Measurements from ENCODE around the gene VPS26B.
"Not testable (repeated sequence)": the region's sequence is repeated elsewhere in the genome, so short reads cannot be mapped to it uniquely, and the experiment has no call there.

The VPS26B gene

DNA sequence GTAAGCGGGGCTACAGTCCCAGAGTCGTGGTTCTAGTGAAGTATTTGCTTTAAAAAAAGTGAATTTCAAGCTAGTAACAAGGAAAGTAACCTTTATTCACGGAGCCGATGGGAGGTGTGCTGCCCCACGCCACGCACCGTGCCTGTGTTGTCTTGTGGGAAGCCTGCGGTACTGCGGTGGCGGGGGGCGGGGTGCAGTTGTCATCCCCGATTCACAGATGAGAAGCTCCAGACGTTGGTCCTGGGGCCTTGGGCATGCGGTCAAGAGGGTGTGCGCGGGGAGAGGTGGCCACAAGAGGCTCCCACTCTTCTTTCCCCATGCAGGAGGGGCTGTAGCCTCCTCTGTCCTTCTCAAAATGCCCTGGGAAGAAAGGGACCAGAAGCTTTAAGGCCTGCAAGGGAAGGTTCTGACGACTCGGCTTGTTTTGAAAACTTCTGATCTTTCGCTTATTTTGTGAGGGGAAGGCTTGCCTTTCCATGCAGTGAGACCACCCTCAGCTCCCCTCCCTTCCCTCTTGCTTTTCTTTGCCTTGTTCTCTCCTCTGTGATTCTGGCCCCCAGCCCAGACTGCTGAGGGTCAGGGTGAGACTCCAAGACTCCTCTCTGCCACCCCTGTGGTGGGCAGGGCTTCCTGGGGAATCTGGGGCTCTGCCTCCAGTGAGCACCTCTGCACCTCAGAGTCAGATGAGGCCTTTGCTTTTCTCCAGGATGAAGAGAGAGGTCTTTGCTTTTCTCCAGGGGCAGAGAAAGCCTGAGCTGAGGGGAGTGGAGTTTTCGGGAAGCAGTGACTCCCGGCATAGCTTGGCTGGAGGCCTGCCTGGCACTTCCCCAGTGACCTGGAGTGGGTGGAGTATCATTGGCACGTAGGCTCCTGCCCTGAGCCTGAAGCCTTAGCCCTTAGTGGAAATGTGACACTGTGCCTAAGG is 57.9 kb downstream of the VPS26B start:
- no peak for DNase-seq (ENCODE audit: low read depth)

DNA sequence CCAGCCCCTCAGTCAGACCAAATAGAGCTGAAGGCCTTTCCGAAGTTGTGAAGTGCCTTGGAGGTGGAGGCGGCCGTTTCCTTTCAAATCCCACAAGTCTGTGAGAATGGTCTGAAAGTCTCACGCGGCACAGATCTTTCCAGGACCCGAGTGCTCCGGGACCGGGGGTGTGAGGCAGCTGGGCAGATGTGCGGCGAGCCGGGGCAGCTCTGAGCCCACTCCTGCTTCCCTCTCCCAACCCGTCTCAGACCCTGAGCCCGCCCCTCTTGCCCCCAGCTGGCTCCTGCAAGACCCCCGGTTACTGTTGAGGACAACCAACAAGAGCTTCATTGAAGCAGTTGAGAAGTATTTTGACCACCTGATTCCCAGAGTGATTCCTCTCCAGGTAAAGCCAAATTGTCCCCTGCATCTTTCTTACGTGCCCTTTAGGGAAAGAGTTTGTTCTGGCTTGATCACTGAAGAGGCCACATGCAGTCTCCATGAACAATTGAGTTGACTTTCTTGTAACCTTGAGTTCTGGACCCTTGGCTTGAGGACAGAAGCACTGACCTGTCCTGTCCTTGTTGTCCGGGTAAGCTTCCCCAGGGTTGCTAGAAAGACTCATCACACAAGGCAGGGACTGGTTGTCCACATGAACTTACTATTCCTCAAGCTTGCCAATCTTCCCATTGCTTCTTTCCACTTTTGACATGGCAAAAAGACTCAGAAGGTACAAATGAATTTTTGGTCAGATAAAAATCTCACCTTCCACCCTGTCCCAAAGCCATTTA is 59.2 kb downstream of the VPS26B start:
- DNase-seq (ENCODE audit: low read depth) = no peak

DNA sequence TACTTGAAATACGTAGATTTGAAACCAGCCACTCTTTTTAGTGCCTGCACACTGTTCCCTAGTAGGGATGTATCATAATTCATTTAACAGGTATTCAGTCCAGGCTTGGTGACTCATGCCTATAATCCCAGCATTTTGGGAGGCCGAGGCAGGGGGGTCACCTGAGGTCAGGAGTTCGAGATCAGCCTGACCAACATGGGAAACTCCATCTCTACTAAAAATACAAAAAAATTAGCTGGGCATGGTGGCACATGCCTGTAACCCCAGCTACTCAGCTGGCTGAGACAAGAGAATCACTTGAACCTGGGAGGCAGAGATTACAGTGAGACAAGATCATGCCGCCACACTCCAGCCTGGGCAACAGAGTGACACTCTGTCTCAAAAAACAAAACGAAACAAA is 59.9 kb downstream of the VPS26B start:
- not testable (repeated sequence) for DNase-seq (ENCODE audit: low read depth)

DNA sequence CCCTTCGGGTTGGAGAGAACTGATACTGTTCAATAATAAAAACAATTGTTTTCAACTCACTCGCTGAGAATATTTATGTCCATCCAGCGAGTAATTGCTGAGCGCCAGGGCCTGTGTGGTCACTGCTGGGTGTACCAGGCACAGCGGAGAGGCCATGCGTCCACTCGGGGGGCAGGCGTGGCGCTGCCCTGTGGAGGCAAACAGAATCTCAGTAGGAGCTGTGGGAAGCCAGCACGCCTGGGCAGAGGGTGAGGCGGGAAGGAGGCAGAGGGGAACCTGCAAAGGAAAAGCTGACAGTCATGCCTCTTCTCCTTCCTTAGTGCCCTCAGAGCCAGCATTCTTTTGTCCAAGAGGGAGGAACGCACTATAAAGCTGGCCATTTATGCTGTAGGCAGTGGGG is 63.1 kb downstream of the VPS26B start:
- DNase-seq (ENCODE audit: low read depth) = no peak

DNA sequence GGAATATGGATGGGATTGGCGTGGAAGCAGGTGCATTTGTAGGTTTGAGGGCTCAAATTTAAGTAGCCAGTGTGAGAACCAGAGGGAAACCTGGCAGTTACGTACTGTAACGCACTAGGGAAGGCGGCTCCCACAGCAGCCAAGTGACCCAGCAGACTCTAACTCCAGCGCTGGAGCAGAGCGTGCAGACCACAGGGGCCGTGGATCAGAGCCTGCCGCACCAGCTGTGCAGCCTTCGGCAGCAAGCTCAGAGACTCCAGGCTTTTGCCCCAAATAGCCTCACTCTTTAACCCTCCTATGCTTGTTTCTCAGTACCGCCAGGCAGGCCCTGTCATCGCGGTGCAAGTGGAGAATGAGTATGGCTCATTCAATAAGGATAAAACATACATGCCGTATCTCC is 64.0 kb downstream of the VPS26B start:
- DNase-seq (ENCODE audit: low read depth) = no peak

DNA sequence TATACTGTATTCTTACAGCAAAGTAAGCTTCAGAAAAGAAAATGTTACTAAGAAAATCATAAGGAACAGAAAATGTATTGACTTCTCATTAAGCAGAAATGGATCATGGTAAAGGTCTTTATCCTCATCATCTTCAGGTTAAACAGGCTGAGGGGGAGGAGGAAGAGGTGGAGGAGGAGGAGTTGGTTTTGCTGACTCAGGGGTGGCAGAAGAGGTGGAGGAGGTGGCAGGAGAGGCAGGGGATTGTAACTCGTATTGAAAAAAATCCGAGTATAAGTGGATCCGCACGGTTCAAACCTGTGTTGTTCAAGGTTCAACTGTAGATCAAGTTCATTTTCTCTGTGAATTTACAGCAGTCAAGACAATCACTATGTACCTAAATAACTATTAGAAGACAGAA is 64.7 kb downstream of the VPS26B start:
- no peak for DNase-seq (ENCODE audit: low read depth)

DNA sequence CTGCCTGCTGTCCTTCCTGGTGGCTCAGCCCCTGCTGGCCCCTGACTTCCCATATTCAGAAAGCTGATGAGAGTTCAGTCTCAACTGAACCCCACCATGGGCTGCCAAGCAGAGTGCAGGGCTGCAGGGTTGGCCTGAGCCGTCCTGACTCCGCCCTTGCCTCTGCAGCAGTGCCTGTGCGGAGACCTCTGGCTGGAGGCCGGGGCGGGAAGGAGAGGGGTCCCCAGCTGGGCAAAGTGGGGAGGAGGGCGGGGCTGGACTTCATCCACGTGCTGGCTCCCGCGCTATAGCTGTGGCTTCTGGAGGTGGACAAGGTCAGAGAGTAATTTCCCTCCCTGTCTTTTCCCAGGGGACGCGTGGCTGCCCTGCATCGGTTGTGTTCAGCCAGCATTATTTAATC is 65.3 kb downstream of the VPS26B start:
- DNase-seq (ENCODE audit: low read depth) = no peak

DNA sequence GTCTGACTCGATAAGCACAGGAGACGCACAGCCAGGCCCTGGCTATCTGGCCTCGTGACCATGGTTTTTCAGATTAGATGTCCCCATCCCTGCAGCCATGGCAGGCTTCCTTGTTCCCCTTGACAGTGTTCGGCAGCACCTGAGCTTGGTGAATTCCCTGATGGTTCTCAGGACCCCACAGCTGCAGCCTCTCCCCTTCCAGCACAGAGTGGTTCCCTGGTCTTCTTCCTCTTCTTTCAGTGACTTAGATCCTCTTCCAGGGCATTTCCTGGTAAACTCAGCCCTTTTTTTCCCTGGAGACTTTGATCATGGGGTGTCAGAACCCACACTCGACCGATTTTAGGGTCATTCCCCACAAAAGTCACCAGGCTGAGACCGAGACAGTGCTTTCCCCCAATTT is 66.2 kb downstream of the VPS26B start:
- DNase-seq (ENCODE audit: low read depth) = no peak

DNA sequence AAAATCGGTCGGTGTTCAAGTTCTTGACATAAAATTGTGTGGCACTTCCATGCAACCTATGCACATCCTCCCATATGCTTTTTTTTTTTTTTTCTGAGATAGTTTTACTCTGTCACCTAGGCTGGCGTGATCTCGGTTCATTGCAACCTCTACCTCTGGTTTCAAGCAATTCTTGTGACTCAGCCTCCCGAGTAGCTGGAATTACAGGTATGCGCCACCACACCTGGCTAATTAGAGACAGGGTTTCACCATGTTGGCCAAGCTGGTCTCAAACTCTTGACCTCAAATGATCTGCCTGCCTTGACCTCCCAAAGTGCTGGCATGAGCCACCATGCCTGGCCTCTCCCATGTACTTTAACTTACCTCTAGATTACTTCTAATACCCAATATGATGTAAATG is 66.7 kb downstream of the VPS26B start:
- no peak for DNase-seq (ENCODE audit: low read depth)

DNA sequence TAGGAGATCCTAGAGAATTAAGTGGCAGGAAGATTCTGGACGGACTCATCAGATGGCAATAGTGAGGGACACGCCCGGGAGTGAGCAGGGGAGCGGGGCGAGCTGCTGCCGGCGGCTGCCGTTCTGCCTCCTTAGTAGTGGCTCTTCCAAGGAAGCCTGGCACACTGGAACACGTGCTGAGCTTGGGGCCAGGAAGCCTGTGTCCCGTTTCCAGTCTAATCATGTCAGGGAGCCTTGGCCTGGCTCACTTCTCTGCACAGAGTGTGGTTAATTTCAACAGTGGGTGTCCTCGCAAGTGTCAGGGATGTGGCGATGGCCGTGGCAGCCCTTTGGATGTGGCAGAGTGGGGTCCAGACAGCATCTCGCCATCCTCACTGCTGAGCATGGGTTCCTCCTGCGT is 68.2 kb downstream of the VPS26B start:
- DNase-seq (ENCODE audit: low read depth) = no peak

DNA sequence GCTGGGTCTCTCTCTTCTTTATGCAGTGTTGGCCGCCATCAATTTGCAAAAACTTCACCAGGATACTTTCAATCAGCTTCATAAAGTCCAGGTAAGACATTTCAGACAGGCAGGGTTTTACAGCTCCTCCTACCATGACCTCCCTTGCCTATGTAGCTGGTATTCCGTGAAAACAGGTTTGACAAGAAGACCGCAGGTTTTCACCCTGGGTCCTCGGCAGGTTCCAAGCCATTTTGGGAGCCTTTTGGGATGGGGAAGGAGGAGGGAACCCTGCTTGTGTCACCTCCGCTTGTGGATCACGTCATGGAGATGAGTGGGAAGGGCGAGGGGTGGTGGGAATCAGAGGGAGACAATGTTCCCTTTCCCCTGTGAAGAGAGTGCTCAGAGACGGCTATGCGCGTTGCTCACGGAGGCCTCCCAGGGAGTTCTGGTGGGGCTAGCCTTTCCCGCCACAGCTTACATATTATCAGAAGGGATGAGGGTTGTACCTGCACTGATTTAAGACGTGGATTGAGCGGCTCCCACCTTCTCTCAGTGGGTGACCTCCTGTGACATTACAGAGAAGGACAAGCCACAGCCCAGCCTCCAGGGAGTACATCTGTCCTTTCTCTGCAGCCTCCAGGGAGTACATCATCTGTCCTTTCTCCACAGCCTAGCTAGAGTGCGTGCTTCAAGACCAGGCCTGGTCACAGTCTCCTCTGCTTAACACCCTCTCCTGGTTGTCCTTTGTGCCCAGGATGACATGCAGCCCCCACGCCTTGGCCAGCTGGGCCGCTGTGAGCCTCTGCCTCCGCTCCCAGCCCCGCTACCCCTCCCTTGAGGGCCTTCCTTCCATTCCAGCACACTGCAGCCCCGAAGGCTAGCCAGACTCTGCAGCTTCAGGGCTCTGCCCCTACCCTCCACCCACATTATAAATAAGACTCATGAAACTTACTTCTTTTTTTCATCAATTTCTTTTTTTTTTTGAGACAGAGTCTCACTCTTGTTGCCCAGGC is 68.9 kb downstream of the VPS26B start:
- DNase-seq (ENCODE audit: low read depth) = no peak

DNA sequence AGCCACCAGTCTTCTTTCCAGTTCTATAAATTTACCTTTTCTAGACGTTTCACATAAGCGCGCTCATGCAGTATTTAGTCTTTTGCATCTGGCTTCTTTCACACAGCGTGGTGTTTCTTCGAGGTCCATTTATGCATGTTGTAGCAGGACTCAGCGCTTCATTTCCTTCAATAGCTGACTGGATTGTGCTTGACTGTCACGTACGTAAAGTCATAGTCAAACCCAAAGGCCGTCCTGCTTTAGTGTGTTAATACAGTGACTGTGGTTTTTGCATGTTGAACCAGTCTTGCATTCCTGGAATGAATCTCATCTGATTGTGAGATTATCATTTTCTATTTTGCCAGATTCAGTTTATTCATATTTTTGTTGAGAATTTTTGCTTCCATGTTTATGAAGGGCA is 70.2 kb downstream of the VPS26B start:
- no peak for DNase-seq (ENCODE audit: low read depth)
